ENCODE results near the gene SLCO1A2.

SLCO1A2 gene

DNA sequence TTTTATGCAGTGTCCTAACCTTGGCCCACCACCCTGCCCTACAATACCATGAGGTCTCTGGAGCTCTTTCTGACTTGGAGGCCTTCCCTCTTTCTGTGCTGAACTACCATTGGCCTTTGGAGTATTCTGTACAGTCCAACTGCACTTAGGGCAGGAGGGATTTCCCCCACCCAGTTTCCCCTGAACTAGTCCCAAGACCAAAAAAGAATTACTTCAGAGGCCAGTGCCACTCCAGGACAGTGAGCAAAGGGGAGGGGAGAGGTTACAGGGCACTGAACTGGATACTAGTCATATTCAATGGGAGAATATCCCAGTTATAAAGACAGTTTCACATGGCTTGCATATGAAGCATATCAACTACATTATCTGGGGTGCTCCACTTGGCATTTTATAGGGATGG, 6.1 kb downstream of the SLCO1A2 start:
- no peak for DNase-seq

DNA sequence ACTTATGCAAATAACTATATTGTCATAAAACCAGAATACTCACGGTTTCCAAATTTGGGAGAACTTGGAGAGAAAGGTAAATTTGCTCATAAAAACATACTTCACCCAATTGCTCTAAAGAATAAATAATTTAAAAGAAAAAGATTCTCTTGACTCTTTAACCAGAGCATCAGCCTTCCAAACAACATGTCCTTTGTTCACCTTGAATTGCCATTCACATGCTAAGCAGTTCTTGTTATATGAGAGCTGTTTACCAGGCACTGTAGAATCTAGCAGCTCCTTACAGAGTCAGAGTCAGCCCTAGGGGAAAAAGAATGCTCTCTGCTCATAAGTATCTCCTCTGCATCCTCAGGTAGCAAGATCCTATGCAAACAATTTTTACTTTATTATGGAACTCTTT, 10.2 kb downstream of the SLCO1A2 start:
- no peak for DNase-seq

DNA sequence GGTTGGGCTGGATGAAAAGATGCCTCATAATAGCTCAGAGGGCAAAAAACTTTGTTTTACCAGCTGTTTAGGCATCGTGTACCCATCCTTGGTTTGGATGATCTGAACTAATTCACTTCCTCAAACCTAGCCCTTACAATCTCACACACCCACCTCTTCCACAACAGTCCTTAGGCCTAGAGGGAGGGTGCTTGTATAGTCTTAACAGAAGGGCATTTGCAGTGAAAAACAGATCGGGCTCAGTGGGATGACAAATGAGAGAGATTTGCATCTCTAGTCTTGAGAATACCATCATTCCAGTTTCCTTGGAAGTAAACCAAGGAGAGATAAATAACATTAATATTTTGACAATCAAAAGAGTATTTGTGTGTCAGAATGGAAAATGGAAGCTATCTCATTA, 11.0 kb downstream of the SLCO1A2 start:
- DNase-seq = no peak

DNA sequence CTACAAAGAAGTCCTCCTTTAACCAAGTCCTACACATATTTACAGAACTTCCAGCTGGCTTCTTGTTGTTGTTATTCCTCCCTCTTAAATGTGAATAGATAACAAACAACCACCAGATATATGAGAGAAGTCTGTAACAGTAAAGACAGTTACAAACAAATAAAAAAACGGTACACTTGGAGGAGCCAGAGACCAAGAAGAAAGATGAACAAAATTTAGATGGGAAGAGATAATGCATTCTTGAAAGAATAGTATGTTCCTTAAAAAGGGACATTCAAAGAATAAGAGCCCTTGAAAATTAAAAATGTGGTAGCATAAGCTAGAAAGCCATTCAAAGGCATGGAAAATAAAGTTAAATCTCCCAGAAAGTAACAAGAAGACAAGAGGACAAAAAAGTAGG, 25.9 kb downstream of the SLCO1A2 start:
- no peak for DNase-seq

DNA sequence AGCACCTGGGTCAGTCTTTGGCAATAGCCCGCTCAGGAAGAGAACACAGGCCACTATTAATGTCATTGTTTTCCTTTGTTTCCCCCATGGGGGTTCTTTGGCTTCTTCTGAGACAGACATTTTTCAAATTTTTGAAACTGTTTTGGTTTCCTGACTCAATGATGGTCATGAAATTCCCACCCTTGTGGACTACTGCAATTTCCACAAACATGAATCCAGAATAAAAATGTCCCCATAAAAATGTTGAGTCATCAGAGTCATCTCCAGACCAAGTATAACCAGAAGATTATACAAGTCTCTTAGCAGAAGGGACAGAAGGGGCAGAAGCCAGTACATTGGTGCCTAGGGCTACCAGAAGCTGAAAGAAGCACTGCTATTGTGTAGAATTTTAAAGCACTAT, 29.1 kb downstream of the SLCO1A2 start:
- DNase-seq = no peak

DNA sequence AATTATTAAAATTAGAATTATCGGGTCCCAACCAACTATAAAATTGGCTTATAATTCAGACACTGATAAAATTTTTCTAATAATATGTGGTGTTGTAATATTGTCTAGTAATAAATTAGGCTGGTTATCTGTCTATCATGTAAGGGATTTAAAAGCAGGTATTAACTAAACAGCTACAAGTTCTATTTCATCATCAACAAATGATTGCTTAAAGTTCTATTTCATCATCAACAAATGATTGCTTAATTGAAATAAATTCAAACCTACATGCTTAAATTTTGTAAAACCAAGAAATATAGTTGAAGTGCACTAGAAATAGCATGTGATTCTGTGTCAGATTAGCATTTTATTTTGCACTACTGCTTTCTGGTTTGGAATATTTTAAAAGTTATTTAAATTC, 34.1 kb downstream of the SLCO1A2 start:
- DNase-seq = no peak

DNA sequence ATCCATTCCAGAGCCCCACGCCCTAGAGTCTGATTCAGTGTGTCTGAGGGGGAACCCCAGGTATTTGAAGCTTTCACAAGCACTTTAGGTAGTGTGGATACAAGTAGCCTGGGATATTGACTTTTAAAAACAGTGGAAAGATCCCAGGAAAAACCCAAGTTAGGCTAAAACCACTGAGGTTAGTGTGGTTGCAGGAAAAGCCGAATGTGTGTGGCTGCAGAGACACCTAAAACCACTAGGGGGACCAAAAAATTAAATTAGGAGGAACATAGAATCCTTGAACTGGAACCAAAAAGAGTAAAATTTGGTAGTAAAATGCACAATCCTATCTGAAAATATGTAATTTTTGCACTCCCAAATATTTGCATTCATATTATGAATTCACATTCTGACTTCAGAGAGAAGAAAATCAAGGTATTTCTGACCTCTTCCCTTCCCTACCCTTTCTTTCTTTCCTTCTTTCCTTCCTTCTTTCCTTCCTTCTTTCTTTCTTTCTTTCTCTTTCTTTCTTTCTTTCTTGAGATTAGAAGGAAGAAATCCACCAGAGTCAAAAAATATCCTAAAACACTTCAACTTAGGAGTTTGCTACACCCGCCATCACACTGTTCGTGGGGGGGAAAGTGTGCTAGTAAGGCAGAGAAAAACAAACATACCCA, 37.8 kb downstream of the SLCO1A2 start:
- DNase-seq = peak; percentile 21

DNA sequence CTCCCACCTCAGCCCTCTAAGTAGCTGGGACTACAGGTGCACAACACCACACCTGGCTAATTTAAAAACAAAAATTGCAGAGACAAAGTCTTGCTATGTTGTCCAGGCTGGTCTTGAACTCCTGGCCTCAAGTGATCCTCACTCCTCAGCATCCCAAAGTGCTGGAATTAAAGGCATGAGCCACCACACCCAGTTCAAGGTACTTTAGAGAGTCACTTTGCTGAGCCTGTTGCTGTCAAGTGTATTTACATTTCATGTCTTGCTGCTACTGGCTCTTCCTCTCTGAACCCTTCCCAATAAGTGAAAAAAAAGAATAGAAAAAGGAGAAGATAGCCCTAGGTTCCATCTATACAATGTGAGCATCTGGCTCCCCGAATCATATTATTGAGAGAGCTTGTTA, 38.4 kb downstream of the SLCO1A2 start:
- no peak for DNase-seq

DNA sequence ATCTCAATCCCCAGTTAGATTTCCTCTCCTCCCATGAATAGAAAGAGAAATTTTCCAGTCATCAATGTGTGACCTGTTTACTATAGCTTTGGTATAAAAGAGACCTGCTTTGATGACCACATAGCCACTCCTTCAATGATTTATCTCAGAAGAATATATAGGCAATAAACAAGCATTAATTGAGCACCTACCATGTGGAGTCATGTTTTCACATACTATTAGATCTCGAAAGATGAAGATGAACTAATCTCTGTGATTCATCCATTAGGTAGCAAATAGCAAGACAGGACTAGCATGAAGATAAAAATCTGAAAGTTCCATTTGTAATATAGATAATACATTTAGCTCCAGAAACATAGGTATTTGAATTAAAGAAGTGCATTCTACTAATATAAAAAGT, 40.5 kb downstream of the SLCO1A2 start:
- DNase-seq = no peak

DNA sequence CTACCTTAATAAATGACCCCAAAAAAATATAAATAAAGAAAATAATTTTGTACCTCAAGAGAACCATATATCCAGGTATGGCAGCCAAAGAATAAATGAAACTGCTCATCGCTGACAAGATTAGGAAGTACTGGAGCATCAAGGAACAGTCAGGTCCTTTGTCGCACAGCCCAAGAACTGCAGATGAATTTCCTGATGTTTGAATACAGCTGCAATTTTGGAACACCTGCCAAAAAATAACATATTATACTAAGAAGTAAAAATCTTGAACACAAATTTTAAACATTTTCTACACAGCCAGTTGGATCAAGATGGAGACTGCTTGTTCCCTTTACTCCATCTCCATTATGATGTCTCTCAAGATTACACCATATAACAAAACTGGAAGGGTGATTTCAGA, 42.6 kb downstream of the SLCO1A2 start:
- no peak for DNase-seq

DNA sequence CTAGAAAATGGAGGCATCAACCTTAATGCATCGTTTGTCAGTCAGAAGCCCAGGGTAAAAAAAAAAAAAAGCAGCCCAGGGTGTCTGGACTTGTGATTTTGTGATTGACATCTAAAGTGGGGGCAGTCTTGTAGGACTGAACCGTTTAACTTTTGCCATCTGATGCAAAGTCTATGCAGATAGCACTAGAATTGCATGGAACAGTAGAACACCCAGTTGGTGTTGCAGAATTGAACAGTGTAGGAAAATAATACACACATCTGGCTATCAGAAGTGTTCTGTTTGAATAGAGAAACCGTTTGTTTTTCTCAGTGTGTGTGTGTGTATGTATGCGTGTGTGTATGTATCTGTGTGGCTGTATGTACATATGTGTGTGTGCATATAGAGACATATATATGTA, 45.0 kb downstream of the SLCO1A2 start:
- DNase-seq = no peak

DNA sequence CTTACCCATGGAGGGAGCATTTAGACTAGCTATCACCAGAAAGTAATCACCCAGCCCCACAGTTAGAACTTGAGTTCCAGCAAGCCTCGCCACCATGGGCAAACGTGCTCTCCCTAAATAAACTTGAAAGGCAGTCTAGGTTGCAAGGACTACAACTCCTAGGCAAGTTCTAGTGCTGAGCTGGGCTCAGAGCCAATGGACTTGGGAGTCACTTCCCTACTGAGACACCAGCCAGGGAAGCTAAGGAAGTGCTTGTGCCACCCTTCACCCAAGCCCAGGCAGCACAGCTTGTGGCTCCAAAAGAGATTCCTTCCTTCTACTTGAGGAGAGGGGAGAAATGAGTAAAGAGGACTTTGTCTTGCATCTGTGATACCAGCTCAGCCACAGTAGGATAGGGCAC, 57.9 kb downstream of the SLCO1A2 start:
- DNase-seq = no peak

DNA sequence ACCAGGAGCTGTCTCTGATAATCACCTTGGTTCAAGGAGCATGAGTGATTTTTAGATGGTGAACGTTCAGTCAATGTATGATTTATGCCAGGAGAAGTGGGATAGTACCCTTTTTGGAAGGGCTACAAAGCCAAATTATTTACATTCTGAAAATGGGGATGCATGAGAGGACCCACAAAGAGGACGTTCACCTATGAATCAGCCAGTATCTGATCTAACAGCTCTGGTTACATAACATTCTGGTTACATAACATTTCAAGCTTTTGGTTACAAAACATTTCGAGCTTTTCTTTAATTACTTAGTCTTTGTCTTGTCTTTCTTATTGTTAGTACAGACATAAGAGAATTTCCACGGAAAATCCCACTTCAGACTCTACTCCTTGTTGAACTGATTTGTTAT, 68.8 kb downstream of the SLCO1A2 start:
- no peak for DNase-seq

DNA sequence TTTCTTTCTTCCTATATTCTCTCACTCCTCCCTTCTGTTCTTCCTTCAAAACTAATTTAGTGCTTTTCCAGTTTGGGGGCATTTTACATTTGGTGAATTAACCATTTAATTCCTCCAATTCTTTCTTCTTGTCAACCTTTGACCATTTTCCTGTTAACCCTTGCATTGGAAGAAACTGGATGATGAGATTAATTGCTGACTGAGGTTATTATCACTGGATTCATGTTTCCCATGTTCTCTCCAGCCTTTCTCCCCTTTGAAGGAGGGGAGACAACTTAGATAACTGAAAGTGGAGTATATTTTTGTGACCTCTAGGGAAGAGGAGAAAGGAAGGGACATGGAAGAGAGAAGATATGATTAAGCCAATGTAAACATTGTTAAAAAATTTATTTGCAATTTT, 70.5 kb downstream of the SLCO1A2 start:
- no peak for DNase-seq

DNA sequence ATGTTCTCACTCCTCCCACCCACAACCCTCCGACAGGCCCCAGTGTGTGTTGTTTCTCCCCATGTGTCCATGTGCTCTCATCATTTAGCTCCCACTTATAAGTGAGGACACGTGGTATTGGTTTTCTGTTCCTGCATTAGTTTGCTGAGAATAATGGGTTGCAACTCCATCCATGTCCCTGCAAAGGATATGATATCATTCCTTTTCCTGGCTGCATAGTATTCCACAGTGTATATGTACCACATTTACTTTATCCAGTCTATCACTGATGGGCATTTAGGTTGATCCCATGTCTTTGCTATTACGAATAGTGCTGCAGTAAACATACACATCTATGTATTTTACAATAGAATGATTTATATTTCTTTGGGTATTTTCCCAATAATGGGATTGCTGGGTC, 77.5 kb downstream of the SLCO1A2 start:
- no peak for DNase-seq

DNA sequence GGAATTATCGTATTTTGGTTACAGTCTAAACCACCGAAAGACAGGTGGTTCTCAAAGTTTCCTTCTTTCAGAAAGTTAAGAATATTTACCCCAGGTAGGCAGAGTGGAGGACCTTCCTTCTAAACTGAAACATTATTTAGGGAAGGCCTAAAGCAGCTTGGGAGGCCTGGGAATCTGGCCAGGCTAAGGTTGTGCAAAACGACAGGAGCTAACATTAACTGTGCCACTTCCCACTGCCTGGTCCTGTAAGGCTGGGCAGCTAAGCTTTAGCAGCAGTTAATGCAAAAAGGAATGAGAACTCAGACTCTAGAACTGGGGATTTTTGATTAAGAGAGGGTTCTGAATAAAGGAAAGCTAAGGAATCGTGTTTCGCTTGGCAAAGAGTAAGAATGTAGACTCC, 82.6 kb downstream of the SLCO1A2 start:
- no peak for DNase-seq

DNA sequence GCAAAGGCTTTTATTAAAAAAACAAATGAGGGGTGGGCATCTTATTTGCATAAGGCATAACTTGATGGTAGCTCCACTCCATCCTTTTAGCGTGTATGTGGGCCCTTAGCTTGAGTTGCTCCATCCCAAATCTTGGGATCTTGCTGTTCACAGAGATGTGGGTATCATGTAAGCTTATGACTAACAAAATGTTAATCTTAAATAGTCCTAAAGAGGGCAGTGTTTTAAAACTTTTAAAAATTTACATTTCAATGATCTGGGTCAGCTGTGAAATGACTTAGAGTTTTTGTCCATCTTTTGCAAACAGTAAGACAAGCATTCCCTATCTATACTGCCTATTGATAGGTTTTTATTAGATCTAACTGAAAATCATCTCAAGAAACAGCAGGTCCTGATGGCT, 86.0 kb downstream of the SLCO1A2 start:
- peak; percentile 49 for DNase-seq

DNA sequence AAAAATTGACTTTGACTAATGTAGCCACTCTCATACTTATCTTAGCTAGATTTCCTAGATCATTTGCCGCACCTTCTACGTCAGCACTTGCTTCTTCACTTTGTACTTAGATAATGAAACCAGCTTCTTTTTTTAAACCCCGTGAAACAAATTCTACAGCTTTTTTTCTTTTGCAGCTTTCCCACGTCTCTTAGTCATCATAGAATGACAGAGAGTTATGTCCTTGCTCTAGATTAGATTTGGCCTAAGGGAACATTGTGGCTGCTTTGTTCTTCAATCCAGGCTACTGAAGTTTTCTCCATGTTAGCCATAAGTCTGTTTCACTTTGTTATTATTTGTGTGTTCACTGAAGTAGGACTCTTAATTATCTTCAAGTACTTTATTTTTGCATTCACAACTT, 94.9 kb downstream of the SLCO1A2 start:
- no peak for DNase-seq

DNA sequence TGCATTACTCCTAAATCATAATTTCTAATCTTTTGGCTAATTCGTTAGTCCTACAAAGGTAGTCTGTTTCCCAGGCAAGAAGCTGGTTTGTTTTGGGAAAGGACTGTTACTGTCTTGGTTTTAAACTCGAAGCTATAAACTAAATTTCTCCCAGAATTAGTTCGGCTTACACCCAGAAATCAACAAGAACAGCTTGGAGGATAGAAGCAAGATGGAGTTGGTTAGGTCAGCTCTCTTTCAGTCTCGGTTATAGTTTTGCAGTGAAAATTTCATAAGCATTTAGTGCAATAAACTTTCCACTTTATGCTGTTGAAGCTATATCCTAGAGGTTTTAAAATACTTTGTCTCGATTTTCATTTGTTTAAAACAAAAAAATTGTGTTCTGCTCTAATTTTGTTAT, 100.3 kb downstream of the SLCO1A2 start:
- no peak for DNase-seq

DNA sequence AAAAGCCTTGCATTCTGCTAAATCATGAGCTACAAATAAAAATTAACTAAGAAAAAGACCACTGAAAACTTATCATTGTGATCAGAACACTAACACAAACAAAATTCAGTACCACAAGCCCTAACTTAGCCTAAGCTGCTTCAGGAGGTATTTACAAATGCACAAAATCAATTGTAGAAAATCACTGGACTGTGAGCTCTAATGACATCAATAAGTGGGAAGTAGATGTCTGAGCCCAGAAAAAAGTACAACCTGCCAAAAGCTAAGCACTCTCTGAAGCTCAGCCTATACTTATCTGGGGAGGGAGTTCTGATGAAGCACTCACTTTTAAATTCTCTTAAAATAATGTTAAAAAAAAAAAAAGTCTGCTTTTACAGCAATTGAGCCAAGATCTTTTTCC, 110.8 kb downstream of the SLCO1A2 start:
- DNase-seq = no peak

DNA sequence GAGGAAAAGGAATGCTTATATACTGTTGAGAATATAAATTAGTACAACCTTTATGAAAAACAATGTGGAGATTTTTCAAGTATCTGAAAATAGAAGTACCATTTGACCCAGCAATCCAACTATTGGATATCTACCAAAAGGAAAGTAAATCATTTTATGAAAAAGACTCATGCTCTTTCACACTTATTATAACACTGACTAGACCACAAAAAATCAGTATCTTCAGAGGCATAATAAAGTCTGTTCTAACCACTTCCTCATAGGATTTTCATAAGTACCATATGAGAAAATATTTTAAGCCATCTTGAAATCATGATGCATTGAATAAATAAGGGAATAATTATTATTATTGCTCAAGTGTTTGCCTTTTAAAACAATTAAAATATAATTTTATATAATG, 112.9 kb downstream of the SLCO1A2 start:
- no peak for DNase-seq

DNA sequence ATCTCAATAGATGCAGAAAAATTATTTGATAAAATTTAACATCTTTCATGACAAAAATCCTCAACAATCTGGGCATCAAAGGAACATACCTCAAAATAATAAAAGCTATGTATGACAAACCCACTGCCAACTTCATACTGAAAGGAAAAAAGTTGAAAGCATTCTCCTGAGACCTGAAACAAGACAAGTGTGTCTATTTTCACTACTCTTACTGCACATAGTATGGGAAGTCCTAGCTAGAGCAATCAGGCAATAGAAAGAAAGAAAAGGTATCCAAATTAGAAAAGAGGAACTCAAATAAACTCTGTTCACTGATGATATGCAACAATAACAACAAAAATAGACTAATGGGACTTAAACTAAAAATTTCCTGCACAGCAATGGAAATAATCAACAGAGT, 113.6 kb downstream of the SLCO1A2 start:
- DNase-seq = no peak

DNA sequence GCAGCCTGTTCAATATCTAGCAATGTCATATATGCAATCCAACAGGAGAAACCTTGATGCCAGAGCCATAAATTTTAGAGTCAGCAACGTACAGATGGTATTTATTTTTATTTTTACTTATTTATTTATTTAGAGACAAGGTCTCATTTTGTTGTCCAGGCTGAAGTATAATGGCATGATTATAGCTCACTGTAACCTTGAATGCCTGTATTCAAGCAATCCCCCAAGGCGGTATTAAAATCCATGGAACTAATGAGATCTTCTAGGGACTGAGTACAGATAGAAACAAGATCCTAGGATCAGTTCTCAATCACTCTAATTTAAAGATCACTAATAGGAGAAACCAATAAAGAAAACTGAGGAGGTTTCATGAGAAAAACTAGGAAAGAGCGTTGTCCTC, 114.5 kb downstream of the SLCO1A2 start:
- no peak for DNase-seq

DNA sequence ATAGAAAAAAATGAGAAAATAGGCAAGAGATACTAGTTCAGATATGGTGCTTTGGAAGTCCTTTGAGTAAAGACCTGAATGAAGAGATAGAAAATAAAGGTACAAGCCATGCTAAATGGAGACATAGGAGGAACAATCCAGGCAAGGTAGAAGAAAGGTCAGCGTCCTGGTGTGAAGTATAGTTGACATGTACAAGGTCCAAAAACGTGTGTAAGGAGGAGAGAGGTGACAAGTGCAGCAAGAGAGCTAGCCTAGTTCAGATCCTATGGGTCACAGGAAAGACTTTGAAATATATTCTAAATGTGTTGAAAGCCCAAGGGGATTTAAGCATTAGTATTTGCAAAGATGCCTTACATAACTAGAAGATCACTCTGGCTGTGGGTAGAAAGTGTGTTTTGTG, 115.5 kb downstream of the SLCO1A2 start:
- DNase-seq = no peak
